ENCODE measurements around the gene UMAD1.

UMAD1 gene

DNA sequence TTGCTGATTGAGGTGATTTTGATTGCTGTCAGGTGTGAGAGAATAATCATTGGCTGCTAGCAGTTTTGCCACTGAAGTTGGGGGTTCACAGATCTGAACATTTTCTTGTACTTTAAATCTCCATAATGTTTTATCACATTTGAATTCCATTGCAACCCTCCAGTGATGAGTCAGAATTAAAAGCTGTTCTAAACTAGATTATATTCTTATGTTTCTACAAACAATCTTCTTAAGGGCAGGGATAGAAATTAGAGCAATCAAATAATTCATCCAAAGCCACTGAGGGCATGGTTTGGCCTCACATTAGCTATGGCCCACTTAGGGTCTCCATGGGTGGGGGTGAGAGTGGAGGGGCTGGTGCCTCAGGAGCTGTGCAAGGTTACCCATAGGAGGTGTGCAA is 130.9 kb downstream of the UMAD1 start:
- Mint-ChIP-seq H3K36me3 (no peaks in the 10 kb centered on the region), H3K27ac (no peak overlapping the region)
- ATAC-seq, result no peak

DNA sequence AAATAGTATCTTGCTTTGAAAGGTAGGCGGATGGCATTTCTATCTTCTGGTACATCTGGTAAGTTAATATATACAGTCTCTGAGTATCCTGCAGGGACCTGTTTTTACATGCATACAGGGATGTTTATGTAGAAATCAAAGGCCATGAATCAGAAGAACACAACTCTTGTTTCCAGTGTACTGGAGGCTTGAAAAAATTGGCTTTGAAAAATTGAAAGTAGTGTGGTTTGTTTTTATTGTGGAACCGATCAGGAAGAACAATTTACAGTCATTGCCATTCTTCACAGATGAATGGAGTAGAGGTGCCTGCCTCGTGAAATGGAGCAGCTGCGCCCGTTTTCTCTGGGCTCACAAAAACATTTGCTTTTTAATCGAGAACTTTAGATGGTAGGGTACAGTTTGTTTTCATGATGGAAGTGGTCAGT is 131.9 kb downstream of the UMAD1 start:
- Mint-ChIP-seq H3K36me3 (no peaks in the 10 kb centered on the region), H3K9me3 (peaks cover 4% of the 10 kb centered on the region), H3K27ac (peak overlapping the region; percentile 13), H3K4me1 (peaks cover 24% of the 10 kb centered on the region), H3K4me3 (peak overlapping the region; percentile 24)
- DNase-seq (ENCODE audit: low spot score in 2 of 2) (no peak), ATAC-seq (peak; percentile 69)

More for the DNA sequence above, 130.9 kb downstream of the UMAD1 start:
- Mint-ChIP-seq H3K9me3 (peaks cover 4% of the 10 kb centered on the region), H3K4me1 (peaks cover 24% of the 10 kb centered on the region), H3K4me3 (no peak overlapping the region)
- DNase-seq (ENCODE audit: low spot score in 2 of 2), result no peak

DNA sequence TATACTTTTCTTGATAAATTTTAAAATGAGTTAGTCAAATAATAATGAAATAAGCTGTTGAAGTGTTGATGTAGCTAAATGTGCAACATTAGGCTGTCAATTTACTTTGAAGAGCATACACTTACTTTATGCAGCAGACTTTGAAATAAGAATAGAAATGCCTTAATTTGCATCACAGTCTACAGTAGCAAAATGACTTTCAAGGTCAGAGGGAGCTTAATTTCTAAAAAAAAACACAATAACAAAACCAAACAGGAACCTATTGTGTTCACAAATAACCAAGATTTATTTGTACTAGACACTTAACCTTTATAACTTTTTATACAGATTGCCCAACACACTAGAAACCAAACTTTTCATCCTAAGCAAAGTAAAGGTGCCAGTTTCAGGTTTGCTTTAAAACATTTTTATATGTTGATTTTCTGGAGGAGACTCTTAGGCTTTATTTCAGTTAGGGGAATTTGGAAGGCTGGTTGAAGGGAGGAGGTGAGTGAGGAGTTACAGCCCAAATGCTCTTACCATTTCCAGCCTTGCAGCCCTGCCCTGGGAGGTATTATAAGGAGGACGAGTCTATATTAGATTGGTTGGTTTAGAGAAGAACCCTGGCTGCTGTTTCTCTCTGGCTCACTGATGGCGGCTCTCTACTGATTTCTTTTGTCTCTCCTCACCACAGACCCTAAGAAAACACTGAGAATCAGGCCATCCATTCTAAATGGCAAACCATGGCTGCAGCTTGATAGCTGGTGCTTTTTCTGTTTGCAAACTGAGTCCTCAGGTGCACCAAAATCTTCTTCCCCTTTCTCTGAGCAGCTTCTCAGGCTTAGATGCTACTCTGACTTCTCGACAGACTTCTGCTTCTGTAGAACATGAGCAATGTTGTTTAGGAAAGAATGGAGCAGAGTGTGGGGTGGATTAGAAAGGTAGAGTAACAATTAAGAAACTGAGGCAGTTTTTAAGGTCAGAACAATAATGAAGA is 133.1 kb downstream of the UMAD1 start:
- Mint-ChIP-seq H3K4me1 (peaks cover 24% of the 10 kb centered on the region), H3K36me3 (no peaks in the 10 kb centered on the region), H3K4me3 (no peak overlapping the region), H3K9me3 (peaks cover 4% of the 10 kb centered on the region), H3K27ac (no peak overlapping the region)
- DNase-seq (ENCODE audit: low spot score in 2 of 2) (no peak), ATAC-seq (no peak)

DNA sequence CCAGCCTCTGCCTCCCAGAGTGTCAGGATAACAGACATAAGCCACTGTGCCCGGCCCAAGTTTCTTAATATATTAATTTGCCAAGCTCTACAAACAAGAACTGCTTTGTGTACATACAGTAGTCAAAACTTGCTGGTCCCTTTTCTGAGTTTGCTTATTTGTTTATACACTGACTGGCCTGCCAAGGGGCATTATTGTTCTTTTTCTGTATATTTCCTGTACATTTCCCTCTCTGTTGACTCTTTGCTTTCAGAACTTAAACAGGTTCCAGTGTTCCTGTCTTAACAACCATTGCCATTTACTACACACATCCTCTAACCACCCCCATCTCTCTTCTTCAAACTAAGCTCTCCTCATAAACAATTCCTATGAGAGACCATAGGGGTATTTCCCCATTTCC is 139.3 kb downstream of the UMAD1 start:
- no peaks in the 10 kb centered on the region for H3K36me3 Mint-ChIP-seq
- peaks cover 12% of the 10 kb centered on the region for H3K4me1 Mint-ChIP-seq
- H3K9me3 Mint-ChIP-seq, result peaks cover 1% of the 10 kb centered on the region
- DNase-seq (ENCODE audit: low spot score in 2 of 2) (no peak), ATAC-seq (no peak)
- H3K4me3 Mint-ChIP-seq, result no peak overlapping the region
- H3K27ac Mint-ChIP-seq, result no peak overlapping the region

DNA sequence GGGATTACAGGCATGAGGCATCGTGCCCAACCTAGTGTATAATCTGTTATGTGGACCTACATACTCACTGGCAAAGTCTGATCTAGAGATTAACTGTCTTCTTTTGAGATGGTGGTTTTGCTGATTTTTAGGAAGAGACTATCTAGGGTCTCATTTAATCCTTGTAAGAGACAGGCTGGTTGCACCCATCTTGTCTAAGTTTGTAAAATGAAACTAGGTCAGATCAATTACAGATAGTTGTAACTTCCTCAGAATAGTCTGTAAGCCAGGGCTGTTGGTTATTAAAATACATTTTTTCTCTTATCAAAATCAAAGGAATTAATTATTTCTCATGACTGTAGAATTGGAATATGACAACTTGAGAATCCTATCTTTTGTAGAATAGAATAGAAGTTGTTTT is 142.4 kb downstream of the UMAD1 start:
- Mint-ChIP-seq H3K4me3 (peak overlapping the region; percentile 57), H3K36me3 (no peaks in the 10 kb centered on the region), H3K4me1 (peaks cover 18% of the 10 kb centered on the region), H3K27ac (peak overlapping the region; percentile 53), H3K9me3 (no peaks in the 10 kb centered on the region)
- peak; percentile 58 for ATAC-seq
- no peak for DNase-seq (ENCODE audit: low spot score in 2 of 2)

DNA sequence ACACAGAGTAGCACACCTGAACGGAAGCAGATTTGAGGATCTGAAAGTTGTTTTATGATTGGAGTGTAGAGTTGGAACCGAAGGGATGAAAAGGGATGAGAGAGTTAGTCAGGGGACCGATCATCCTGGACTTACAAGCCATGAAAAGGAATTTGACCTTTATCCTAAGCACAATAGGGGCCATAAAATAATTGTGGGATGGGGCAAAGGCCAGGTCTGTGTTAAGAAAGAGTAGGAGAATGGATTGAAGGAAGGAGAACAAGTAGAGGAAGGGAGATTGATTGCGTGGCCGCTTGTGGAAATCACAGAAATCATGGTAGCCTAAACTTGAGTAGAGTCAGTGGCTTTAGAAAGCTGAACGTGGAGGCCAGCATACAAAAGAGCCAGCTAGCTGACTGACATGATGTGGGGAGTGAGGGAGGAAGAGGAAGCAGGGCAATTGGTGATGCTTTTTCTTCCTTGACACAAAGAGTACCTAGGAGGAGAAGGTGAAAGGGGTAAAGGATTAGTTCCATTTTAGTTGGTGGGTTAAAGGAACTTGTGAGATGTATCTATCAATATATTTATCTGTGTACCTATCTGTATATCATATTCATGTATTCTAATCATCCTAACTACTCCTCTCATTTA is 144.9 kb downstream of the UMAD1 start:
- DNase-seq (ENCODE audit: low spot score in 2 of 2), result no peak
- peaks cover 10% of the 10 kb centered on the region for H3K4me1 Mint-ChIP-seq
- ATAC-seq, result no peak
- no peak overlapping the region for H3K27ac Mint-ChIP-seq
- H3K9me3 Mint-ChIP-seq, result no peaks in the 10 kb centered on the region
- H3K4me3 Mint-ChIP-seq, result no peak overlapping the region
- H3K36me3 Mint-ChIP-seq, result no peaks in the 10 kb centered on the region

DNA sequence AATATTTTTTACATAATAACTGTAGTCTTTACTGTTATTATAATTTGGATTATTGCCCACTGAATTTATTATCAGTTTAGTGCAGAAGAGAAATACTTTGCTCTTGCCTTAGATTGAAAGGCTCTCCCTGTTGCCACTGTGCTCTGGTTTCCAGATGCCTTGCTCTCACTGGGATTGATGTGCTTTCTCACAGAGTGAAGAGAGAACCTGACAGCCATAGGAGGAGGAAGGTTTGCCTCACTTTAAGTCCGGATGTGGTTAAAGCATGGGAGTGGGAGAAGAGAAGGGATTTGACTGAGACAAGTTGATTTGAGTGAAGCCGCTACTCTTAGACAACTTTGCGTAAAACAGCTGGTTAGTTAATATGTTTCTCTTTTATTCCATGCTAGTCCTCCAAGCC is 146.0 kb downstream of the UMAD1 start:
- Mint-ChIP-seq H3K27ac (no peak overlapping the region), H3K36me3 (no peaks in the 10 kb centered on the region), H3K4me1 (peaks cover 9% of the 10 kb centered on the region), H3K9me3 (no peaks in the 10 kb centered on the region), H3K4me3 (no peak overlapping the region)
- no peak for DNase-seq (ENCODE audit: low spot score in 2 of 2)
- no peak for ATAC-seq

DNA sequence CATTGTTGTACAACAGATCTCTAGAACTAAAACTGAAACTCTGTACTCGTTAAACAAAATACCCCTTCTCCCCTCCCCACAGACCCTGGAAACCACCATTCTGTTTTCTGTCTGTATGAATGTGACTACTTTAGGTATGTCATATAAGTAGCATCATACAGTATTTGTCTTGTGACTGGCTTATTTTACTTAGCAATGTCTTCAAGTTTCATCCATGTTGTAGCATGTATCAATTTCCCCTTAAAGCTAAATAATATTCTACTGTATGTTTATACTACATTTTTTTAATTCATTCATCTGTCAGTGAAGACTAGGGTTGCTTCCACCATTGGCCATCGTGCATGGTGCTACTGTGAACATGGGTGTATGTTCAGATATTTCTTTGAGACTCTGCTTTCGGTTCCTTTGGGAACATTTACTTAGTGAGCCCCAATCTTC is 149.0 kb downstream of the UMAD1 start:
- Mint-ChIP-seq H3K9me3 (no peaks in the 10 kb centered on the region), H3K4me3 (no peak overlapping the region), H3K36me3 (no peaks in the 10 kb centered on the region), H3K4me1 (peaks cover 9% of the 10 kb centered on the region), H3K27ac (no peak overlapping the region)
- no peak for DNase-seq (ENCODE audit: low spot score in 2 of 2)
- ATAC-seq, result peak; percentile 90

DNA sequence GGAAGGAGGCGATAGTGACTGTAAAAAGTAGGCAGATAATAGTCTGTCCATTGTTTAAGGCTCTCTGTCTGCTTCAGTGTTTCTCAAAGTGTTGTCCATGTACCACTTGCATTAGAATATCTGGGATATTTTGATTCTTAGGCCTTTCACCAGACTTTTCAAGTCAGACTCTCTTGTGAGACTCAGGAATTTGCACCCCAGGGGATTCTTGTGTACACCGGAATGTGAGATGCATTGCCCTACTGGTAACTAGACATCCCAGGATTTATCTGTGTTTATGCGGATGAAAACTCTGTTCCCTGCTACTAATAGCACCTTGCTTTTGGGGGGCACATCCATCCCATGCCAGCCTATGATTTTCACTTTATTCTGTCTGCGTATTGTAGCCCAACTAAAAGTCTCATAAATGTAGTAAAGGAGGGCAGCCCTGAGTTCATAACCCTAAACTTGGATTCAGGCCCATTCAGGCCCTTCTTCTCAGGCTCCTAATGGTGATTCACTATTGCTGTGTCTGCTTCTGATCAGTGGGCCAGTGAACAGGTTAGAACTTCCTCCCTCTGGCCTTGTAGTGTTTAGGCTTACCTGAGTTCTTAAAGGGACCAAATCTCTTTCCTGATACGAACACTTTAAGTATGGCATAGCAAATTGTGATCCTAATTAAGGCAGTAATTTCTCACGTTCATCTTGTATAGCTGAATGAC is 149.6 kb downstream of the UMAD1 start:
- ATAC-seq (no peak), DNase-seq (ENCODE audit: low spot score in 2 of 2) (no peak)
- Mint-ChIP-seq H3K36me3 (no peaks in the 10 kb centered on the region), H3K4me1 (peaks cover 7% of the 10 kb centered on the region), H3K27ac (no peak overlapping the region), H3K9me3 (no peaks in the 10 kb centered on the region), H3K4me3 (no peak overlapping the region)

DNA sequence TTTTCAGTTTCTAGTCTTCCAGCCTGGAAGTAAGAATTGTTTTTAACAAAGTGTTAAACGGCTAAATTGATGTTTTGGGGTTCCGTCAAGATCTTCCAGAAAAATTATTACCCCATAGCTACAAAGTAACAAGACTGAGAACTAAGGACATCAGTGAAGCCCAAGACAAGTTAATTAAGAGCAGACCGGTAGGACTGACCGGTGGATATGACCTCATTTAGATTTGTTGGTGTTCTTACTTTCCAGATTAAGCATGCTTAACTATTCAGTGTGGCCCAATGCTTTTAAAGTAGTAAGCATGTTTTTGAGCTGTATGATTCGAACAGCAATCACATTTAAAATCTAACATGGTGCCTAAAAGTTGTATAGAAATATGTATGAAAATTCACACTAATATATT is 151.0 kb downstream of the UMAD1 start:
- DNase-seq (ENCODE audit: low spot score in 2 of 2), result no peak
- Mint-ChIP-seq H3K4me1 (peaks cover 11% of the 10 kb centered on the region), H3K36me3 (no peaks in the 10 kb centered on the region), H3K27ac (no peak overlapping the region), H3K4me3 (no peak overlapping the region), H3K9me3 (no peaks in the 10 kb centered on the region)
- no peak for ATAC-seq

DNA sequence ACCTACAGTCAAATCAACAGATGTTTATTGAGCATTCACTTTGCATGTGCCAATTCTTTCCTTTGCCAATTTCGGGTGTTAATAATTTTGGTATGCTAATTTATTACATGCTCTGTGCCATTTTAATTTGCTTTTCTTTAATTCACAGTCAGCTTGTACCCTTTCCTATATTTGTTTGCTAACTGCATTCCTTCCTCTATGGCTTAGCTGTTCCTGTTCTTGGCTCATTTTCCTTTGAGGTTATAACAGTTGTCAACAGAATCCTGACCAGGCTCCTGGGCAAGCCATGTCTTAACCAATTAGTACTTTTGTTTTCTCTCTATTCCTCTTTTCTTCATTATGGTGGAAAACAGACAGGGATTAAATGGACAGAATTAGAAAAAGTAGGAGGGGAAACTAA is 151.5 kb downstream of the UMAD1 start:
- Mint-ChIP-seq H3K4me3 (no peak overlapping the region), H3K9me3 (peaks cover 3% of the 10 kb centered on the region), H3K4me1 (peaks cover 11% of the 10 kb centered on the region), H3K27ac (no peak overlapping the region), H3K36me3 (no peaks in the 10 kb centered on the region)
- DNase-seq (ENCODE audit: low spot score in 2 of 2) (no peak), ATAC-seq (no peak)

DNA sequence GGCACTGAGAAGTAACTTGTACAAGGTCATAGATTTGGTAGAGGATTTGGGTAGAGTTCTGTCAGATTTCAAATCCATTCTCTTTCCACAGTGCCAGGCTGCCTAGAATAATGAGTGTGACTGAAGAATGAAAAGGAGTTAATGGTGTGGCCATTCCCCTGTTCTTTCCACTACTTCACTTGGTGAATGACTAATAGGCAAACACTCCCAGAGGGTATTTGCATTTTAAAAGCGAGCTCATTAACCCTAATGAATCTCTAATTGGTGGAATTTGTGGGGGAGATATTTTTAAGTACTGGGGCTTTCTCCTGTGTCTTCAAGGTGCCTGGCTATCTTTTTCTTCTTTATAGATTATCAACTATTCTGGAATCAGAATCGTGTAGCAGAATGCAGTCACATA is 152.7 kb downstream of the UMAD1 start:
- Mint-ChIP-seq H3K36me3 (no peaks in the 10 kb centered on the region), H3K4me1 (peaks cover 11% of the 10 kb centered on the region)

DNA sequence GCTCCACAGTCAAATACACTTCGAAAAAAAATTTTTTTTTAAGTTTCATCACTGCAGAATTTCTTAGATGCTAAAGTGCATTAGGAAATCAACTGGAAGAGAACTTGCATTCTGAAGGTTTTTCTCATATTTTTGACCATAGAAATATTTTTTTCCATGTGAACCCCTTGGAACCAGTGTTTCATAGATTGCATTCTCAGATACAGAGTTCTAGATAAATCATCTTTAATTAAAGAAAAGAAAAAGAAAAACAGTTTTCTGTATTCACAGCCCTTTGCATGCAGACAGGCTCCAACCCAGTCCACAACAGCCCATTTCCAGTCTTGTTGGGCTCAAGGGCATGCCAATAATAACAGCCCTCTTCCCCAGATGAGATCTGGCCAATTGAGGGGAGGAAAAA is 153.4 kb downstream of the UMAD1 start:
- Mint-ChIP-seq H3K36me3 (no peaks in the 10 kb centered on the region), H3K9me3 (peaks cover 3% of the 10 kb centered on the region), H3K4me3 (no peak overlapping the region), H3K27ac (no peak overlapping the region), H3K4me1 (peaks cover 11% of the 10 kb centered on the region)
- DNase-seq (ENCODE audit: low spot score in 2 of 2), result no peak
- ATAC-seq, result no peak

More for the DNA sequence above, 152.7 kb downstream of the UMAD1 start:
- H3K4me3 Mint-ChIP-seq, result no peak overlapping the region
- peaks cover 3% of the 10 kb centered on the region for H3K9me3 Mint-ChIP-seq
- H3K27ac Mint-ChIP-seq, result no peak overlapping the region
- DNase-seq (ENCODE audit: low spot score in 2 of 2) (no peak), ATAC-seq (no peak)

DNA sequence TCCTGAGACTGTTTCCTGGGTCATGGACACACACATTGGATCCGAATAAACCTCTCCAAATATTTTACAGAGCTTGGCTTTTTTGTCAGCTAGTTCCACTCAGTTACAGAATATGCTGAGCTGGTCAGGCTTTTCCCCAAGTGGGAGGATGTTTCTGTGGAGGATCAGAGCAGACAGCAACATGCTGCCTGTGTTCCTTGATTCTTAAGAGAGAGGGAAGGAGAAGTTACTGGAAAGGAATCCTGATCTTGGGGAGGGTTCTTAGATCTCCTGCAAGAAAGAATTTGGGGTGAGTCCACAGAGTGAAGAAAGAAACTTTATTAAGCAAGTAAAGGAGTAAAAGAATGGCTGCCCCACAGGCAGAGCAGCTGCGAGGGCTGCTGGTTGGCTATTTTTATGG is 154.7 kb downstream of the UMAD1 start:
- Mint-ChIP-seq H3K9me3 (peaks cover 3% of the 10 kb centered on the region), H3K27ac (peak overlapping the region; percentile 10), H3K36me3 (no peaks in the 10 kb centered on the region), H3K4me3 (no peak overlapping the region), H3K4me1 (peaks cover 11% of the 10 kb centered on the region)
- ATAC-seq (no peak), DNase-seq (ENCODE audit: low spot score in 2 of 2) (no peak)

DNA sequence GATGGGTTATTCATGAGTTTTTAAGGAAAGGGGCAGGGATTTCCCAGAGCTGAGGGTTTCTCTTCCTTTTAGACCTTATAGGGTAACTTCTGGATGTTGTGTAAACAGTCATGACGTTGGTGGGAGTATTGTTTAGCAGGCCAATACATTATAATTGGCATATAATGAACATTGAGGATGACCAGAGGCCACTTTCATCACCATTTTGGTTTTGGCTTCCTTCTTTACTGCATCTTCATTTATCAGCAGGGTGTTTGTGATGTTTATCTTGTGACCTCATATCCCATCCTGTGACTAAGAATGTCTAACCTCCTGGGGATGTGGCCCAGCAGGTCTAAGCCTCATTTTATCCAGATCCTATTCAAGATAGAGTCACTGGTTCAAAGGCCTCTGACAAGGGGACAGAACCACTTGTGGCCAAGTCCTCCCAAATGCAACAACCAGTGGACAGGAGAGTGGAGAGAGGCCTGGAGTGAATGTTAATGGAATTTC is 155.1 kb downstream of the UMAD1 start:
- peaks cover 11% of the 10 kb centered on the region for H3K4me1 Mint-ChIP-seq
- no peak for DNase-seq (ENCODE audit: low spot score in 2 of 2)
- H3K9me3 Mint-ChIP-seq, result peaks cover 3% of the 10 kb centered on the region
- peak overlapping the region; percentile 10 for H3K27ac Mint-ChIP-seq
- no peak overlapping the region for H3K4me3 Mint-ChIP-seq
- no peaks in the 10 kb centered on the region for H3K36me3 Mint-ChIP-seq
- ATAC-seq, result peak; percentile 86

Measured in stimulated activated effector memory CD8-positive, alpha-beta T cell treated with anti-CD3 and anti-CD28 coated beads, Interleukin-12 subunit alpha, Interleukin-12 subunit beta, amount 100 ng/mL, for 72 hours (primary cell).